Suprapubic skin (tissue), 4 donors: ENCODE measurements around the gene TMCC2.

Source experiments
- CTCF ChIP-seq, 2 donors: fragments of 200-600 bp in 1 of 2; fragments of 450-650 bp in 1 of 2; sonication (generic) in 1 of 2; IDR thresholded peaks; one replicate each; pipeline ENCODE4 v1.5.1; 2016 to 2019; ENCODE audit warnings: antibody characterized with exemption in 2 of 2, mild to moderate bottlenecking in 1 of 2, moderate library complexity in 1 of 2
- EP300 ChIP-seq: sonication (generic); formaldehyde crosslinking; IDR thresholded peaks from one replicate; pipeline ENCODE4 v1.6.1; 2017; ENCODE audit warnings: antibody characterized with exemption
- POLR2A ChIP-seq, 2 donors: fragments of 450-650 bp; IDR thresholded peaks; one replicate each; pipeline ENCODE4 v1.6.1; 2017; ENCODE audit warnings: antibody characterized with exemption in 2 of 2, mild to moderate bottlenecking in 2 of 2, moderate library complexity in 2 of 2
- POLR2AphosphoS5 ChIP-seq, 3 donors: sonication (generic); formaldehyde crosslinking; IDR thresholded peaks; one replicate each; pipeline ENCODE4 v1.6.1; 2017; ENCODE audit warnings: antibody characterized with exemption in 3 of 3

DNA sequence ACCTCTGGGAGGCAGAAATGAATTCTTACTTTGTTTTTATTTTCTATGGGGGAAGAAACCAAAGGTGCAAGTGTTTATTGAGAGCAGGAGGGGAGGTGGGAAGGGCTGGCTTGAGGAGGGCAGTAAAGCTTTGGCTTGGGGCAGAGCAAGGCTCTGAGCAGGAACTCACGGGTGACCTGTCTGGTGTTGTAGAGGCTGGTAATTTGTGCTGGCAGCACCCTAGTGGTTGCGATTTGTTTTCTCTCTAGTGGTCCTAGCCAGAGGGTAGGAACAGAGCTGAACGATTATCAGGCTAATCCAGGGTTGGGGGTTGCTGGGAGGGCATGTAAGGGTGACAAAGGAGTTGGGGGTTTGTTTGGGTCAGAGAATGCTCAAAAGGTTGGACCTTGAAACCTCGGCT lies 16.6 kb downstream of the TMCC2 start:
- TF ChIP-seq CTCF (IDR thresholded peaks at IDR 0.05) = no peak
- TF ChIP-seq POLR2A (IDR thresholded peaks at IDR 0.05) = no peak
- no peak for TF ChIP-seq EP300
- no peak for TF ChIP-seq POLR2AphosphoS5 (IDR thresholded peaks at IDR 0.05)
